CD1c-positive myeloid dendritic cell (primary cell): ENCODE measurements around the gene POLE.

Source experiments
- DNase-seq: peaks from one replicate; pipeline ENCODE4 v3.0.0-alpha.2; 2016; ENCODE audit errors: extremely low spot score

The POLE gene

DNA sequence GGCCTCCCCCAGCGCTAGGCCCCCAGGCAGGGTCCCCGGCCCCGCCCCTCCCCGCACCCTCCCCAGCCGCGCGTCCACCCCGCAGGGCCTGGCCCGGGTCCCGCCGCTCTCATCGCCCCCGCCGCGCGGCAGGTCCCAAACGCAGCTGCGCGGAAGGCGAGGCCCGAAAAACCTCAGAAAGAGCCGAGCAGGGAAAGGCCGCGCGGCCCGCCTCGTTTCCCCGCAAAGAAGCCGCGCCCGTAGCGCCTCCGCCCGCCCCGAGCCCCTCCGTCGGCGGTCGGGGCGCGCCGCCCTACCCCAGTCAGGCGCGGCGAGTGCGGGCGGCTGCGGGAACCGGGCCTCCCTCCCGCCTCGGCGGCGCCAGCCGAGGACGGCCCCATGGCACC, 324 bp downstream of the POLE start:
- peak; percentile 18 for DNase-seq

DNA sequence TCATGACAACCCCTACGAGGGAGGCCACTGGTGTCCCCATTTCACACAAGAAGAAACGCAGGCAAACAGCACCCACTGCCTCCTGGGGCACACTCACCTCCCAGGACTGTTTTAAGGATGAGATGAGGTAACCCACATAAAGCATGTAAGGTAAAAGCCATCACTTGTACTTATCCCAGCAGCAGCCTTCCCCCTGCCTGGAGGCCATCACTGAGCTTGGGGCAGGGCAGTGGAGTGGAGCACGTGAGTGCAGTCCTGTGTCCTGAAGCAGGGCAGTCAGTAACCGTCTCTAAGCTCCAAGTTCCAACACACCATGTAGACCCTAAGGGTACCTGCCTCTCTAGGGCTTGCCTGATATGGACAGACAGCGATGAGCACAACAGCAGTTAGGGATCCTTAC, 1.7 kb downstream of the POLE start:
- DNase-seq = no peak

DNA sequence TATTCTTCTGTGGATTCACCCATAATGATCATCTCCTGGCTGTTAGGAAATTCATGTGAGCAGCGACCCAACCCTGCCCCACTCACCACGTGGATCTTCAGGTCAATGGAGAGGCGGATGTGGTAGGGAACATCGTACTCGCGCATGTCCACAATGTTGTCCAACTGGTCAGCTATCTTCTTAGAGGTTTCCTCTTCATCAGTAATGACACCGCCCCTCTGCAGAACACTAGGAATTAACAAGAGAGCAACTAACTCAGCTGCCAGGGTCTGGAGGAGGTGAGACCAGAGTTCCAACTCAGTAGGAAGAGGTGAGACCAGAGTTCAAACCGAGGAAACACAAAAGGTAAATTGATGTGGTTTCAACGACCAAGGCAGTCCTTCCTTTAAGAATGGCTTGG, 9.7 kb downstream of the POLE start:
- no peak for DNase-seq

DNA sequence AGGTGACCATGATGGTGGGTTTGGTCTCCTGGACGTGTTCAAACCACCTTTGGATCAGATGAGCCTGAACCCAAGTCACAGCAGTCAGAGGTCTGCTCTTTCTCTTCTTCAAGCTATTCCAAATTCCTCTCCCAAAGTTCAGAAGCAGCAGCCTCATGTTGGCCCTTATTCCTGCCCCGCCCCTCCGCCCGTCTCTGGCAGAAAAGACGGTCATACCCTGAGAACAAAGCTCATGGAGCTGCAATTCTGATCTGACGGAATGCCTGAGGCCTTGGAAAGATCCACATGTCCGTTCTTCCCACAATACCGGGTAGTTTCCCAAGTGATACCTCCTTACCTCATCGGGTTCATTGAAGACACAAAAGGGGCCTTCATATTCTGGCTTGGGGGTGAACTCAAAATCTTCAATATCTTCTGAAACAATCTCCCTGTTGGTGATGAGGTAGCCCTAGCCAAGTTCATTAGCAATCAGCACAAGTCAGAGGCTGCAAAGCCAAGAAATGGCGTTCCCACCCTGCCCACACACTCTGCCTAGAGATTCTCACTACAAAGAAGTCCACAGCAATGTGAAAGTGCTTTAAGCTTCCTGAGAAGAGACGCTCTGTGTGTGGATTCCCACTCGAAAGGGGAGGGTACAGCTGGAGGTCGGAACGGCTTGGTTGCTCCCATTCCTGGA, 11.2 kb downstream of the POLE start:
- no peak for DNase-seq

DNA sequence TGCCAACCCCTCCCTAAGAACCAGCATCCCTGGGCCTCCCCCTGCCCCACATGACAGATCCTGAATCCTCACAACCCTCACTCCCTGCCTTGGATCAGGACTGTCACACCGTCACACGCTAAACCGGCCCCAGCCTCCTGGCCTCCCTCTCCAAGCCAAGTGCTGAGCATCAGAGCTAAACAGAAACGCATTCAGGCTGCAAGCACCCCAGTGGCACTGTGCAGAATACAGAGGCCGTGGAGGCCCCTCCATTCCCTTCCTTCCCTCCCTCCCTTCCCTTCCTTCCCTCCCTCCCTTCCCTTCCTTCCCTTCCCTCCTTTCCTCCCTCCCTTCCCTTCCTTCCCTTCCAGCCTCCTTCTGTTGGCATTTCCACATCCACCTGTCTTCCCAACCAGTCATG, 12.6 kb downstream of the POLE start:
- no peak for DNase-seq

DNA sequence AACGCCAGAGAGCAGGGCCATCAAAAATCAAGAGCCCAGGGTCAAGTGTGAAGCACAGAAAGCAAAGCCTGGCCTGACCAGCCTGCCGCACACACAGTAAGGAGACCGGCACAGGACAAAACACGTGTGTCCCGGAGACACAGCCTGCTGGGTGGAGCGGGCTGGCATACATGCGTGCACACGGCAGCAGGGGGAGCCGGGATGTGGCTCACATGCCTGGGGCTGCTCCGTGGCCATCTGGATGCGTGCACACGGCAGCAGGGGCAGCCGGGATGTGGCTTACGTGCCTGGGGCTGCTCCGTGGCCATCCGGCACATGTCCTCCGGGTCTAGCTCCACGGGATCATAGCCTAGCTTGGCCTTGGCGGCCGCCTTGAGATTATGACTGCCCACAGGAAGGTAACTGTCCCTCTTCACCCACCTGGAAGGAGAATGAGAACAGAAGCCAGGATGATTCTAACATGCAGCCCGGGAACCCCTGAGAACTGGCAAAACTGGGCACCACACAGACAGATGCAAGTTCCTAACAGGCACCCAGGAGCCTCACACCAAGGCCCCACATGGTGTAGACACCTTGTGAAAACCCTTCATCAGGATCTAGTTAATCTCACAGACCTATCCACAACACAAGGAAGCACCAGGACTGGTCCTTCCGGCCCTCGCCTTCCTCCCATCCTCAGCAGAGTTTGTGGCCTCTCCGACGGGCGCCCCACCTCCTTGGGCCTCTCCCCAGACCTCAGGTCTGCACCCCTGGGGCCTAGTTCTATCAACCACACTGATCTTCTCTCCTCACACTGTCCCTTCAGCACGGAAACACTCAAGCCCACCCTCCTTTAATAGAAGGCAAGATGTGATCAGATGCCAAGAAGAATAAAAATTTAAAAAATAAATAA, 13.6 kb downstream of the POLE start:
- DNase-seq = no peak

DNA sequence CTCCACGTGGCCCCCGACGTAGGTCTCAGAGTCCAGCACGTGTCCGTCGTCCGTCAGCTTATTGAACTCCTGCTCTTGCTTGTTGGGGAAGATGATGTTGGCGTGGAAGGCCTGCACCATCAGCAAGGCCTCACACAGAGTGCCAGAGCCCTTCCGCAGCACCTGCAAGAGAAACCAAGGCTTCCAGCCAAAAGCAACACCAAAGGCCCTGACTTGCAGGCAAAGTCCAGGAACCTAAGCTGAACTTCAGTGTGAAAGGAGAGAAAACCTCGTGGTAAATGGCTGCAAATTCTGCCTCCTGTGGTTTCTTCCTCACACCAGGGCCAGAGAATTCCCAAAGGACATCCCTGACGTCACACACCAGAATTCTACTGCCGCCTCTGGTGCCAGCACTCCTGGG, 14.5 kb downstream of the POLE start:
- DNase-seq = no peak

DNA sequence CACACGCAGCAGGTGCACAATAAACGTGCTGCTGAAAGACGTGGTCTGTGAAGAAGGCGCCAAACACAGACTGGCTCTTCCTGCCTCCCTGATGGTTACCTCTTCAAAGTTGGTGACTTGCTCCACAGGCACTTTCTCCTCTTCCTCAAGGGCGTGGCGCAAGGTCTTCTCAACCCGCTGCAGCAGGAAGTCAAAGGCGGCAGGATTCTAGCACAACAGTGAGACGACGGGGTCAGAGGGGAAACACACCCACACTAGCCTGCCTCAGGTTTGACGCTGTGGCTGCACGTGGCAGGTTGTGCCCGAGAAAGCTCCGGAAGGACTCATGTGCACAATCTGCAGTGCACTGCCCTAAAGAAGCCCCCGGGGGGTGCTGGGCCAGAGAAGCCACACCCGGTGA, 15.0 kb downstream of the POLE start:
- DNase-seq = no peak

DNA sequence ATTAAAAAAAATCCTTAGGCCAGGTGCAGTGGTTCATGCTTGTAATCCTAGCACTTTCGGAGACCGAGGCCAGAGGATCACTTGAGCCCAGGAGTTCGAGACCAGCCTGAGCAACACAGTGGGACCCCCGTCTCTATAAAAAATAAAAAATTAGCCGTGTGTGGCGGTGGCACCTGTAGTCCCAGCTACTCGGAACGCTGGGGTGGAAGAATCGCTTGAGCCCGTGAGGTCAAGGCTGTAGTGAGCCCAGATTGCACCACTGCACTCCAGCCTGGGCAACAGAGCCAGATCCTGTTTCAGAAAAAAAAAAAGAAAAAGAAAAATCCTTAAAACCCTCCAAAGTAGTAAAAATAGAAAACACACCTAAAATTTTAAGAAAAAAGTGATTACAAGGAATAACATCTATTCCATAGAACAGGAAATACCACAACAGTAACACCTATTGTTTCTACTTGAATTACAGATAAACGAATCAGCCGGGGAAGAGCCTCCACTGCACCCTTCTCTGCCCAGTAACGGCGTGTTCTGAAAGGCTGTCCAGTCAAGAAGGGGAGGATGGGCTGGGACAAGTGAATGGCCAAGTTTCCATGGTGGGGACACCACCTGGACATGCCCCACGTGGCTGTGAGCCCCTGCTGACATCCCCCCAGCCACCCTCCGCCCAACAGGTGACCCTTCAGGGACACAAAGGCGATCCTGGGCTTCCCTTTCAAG, 17.8 kb downstream of the POLE start:
- DNase-seq = no peak

DNA sequence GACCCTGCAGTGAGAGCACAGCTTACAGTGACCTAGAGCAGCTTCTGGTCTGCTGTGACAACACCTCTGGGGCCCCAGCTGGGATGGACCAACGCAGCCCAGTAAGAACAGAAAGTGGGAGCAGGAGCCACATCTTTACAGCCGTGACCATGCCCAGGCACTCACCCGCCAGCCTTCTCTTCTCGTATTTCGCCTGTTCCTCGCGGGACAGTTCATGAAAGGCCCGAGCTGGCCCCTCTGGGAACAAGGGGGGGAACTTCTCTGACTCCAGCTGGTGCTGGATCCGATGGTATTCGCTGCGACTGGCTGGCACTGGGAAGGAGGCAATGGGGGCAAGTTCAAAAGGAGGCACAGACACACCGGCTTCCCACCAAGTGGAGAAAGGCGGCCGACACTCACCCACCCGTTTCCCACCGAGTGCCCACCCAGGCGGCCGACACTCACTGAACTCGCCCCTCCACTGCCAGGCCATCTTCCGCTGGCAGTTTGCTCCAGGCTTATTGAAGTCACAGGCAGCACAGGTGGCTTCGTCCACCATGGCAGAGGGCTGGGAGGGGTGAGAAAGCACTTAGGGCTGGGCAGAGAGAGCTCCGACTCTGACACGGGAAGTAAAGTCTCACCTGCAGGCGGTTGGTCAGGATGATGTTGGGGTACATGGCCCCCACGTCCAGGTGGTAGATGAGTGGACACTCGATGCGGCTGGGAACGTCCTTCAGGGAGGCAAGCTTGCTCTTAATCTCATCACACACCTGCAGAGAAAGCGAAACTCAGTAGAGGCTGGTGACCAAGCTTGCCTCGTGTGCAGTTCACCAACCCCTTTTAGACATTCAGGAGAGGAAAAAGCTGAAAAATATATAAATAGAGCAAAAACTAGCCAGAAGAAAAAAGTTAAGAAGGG, 18.7 kb downstream of the POLE start:
- no peak for DNase-seq

DNA sequence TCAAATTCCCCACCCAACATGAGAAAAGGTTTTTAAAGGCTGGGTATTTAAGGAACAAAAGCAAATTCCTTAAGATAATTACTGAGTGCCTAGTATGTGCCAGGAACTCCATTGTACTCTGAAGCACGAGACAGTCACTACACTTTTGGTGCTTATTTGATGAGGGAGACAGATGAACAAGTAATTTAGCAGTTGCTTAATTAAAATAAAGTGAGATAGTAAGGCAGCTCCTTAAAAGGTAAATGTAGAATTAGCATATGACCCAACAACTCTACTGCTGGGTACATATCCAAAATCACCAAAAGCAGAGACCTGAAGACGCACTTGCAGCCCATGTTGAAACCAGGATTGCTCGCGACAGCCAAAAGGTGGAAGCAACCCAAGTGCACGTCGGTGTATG, 21.3 kb downstream of the POLE start:
- no peak for DNase-seq

DNA sequence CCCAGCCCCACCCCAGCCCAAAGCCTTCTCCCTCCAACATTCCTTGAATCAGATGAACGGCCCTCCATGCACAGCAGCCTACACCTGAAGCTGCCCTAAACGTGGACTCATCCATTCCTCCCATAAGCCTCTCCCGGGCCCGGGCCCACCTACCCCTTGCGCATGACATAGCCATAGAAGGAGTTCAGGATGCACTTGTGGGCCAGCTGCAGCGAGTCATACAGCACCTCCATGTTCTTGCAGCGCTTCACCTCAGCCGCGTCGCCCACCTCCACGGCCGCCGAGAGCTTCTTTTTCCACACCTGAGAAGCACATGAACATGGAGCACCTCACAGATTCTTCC, 22.0 kb downstream of the POLE start:
- no peak for DNase-seq

DNA sequence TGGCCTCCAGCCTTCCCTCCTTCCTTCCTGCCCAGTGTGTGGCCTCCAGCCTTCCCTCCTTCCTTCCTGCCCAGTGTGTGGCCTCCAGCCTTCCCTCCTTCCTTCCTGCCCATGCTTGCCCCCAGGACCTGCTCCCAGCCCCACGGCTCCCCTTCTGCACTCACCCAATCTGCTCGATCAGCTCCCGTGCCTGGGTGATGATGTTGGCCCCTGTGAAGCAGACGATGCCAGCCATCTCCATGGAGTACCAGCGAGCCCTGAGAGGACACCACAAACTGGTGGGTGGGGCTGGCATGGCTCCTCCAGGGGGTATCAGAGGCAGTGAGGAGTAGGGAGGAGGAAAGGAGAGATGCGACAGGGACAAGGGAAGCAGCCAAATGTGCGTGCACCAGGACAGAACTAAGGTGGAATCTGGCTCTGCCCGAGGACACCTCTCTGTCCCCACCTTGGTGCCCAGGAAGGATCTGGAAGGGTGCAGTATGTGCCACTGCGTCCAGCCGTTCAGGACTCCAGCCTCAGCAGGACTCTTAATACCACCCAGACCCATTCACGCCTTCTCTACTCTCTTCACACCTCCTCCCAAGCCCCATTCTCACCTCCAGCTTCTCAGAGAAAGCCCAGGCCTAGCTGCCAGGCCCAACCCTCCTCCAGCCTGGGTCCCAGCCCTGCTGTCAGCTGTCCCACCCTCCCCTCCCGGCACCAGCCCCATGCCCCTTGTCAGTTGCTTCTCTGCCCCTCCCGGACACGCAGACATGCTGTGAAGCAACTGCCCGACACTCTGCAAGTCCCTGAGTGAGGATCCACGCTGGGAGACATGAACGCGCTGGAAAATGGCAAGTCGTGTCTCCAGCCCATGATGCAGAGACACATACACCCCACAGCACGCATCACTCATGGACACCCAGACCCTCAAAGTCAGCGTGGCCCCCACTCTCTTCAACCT, 22.7 kb downstream of the POLE start:
- no peak for DNase-seq

DNA sequence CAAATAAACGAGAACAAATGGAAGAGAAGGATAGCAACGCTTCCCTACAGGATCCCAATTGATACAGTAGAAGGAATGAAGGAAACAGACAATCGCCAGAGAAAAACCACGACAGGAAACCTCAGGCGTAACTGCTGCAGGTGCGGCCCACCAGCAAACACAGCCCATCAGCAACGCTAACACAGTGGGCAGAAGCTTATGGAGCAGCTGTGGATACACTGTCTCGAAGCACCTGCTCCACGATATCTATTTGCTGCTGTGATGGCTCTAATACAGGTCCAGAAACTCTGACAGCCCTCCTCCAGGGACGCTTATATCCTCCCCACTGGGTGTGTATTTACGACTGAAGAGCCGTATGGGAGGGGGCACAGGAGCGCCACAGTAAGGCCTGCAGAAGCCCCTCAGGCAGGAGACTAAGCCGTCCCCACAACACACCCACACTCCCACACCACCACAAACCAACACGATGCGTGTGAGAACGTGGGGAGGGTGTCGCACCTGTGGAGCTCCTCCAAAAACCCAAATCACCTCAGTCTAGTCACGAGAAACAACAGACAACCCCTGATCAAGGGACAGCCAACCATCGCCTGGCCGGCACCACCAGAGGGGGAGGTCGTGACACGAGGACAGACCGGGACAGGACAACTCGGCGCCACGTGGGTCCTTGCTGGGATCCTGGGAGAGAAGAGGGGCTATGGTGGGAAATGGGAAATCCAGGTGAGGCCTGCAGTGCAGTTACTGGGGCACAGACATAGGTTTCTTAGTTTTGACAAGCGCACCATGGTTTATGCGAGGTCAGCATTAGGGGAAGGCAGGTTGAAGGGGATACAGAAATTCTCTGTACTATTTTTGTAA, 24.0 kb downstream of the POLE start:
- DNase-seq = no peak

DNA sequence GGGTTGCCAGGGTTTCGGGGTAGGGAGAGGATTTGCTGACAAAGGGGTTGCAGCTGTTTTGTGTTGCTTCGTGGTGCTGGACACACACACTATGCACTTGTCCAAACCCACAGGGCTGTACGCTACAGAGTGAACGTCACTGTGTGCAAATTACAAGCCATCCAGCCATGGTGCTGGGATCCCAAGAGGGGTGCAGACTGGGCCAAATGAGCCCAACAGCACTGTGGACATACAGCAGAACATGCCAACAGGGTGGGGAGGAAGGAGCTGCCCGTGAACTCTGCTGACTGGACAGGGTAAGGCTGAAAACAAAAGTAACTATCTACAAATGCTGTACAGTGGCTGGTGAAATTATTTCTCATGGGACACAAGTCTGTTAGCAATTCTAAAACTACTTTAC, 25.2 kb downstream of the POLE start:
- no peak for DNase-seq

DNA sequence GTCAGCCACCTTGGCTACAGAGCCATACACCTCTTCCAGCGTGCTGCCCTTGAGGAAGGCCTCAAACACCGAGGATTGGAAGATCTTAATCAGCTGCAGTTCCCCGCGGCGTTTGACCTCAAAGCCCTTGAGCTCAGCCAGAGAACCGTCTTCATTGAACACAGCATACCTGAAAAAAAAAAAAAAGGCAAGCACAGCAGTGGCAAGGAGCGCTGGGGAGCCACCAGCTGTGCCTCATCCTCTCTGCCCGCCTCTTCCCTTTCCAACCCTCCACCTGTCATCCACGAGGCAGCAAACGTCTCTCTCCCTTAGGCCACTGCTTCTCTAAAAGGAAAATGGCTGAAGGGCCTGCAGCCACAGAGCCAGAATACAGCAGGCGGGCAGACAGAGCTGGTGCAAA, 26.1 kb downstream of the POLE start:
- no peak for DNase-seq

DNA sequence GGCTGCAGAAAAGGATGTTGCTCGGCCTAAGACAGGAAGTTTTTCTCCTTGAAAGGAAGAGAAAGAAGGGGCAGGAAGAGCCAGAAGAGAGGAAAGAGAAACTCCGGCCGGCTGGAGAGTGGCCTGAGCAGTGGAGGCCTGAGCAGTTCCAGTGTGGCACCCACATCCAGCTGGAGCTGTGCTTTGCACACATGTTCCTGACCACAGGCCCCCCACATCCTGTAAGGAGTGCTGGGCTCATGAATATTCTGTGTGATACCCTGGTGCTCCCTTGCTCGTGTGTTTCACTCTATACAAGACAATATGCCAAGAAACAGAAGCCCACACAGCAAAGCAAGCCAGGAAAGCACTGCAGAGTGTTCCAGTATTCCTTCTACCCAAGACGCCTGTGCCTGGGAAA, 27.1 kb downstream of the POLE start:
- DNase-seq = no peak

DNA sequence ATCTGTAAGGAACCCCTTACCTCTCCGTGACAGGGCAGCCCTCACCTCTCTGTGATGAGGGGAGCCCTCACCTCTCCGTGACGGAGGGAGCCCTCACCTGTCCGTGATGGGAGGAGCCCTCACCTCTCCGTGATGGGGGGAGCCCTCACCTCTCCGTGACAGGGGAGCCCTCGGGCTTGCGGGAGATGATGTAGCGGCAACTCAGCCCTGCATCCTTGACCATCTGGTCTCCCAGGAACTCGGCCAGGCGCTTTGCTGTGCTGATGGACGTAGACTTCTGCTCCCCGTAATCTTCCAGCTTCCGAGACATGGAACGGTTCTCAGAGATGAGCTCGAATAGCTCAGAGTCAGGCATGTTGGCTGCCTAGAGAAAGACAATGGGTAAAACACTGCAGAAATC, 28.0 kb downstream of the POLE start:
- no peak for DNase-seq

DNA sequence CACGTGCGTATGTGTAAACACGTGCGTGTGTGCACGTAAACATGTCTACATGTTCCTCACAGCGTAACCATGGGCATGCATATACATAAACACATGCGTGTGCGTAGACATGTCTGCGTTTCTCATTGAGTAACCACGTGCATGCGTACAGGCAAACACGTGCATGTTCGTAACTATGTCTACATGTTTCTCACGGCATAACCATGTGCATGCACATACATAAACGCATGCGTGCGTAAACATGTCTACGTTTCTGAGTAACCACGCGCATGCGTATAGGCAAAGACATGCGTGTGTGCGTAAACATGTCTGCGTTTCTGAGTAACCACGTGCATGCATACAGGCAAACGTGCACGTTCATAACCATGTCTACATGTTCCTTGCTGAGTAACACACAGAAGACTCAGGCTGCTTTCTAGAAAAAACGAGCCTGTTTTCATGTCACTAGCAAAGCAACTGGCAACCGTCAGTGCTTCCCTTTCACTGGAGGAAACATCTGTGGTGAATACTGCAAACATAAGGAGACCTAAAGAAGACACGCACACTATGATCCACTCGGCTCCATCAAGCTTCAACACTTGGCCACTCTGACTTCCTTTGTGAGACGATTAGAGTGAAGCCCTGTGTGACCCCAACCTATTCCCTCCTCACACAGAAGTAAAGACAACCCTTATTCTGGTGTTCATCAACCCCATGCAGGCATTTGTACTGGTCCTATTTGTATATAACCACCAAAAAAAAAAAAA, 28.8 kb downstream of the POLE start:
- no peak for DNase-seq
